Hepatocyte (in vitro differentiated cells): Measurements from ENCODE around the gene AKAP1.

Experiments
- EZH2 ChIP-seq: fragments of 200-600 bp; sonication (generic); IDR thresholded peaks from 2 replicates; pipeline ENCODE4 v1.6.1; 2016; ENCODE audit warnings: antibody characterized with exemption, mild to moderate bottlenecking, borderline replicate concordance
- TF ChIP-seq, protein P1 (sequence below): fragments of 200-600 bp; sonication (generic); IDR thresholded peaks from 2 replicates; pipeline ENCODE4 v1.5.1; 2016; ENCODE audit warnings: antibody characterized with exemption, mild to moderate bottlenecking; ENCODE audit not compliant: poor library complexity

DNA sequence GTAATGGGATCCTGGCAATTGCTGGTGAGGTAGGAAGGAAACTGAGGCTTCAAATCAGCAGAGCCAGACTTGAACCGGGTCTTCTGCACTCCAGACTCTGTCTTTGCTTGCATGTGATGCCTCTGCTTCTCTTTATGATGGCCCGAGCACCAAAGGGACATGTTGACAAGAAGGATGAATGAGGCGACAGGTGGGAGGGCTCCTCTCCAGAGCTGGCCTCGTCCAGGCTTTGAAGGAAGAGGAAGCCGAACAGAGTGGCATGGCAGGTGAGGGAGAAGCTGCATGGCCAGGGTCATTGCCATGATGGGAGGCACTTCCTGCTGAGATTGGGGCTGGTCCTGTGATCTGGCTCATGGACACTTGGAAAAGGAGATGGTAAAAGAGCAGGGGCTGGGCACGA lies 40.8 kb downstream of the AKAP1 start:
- TF ChIP-seq, protein P1, sequence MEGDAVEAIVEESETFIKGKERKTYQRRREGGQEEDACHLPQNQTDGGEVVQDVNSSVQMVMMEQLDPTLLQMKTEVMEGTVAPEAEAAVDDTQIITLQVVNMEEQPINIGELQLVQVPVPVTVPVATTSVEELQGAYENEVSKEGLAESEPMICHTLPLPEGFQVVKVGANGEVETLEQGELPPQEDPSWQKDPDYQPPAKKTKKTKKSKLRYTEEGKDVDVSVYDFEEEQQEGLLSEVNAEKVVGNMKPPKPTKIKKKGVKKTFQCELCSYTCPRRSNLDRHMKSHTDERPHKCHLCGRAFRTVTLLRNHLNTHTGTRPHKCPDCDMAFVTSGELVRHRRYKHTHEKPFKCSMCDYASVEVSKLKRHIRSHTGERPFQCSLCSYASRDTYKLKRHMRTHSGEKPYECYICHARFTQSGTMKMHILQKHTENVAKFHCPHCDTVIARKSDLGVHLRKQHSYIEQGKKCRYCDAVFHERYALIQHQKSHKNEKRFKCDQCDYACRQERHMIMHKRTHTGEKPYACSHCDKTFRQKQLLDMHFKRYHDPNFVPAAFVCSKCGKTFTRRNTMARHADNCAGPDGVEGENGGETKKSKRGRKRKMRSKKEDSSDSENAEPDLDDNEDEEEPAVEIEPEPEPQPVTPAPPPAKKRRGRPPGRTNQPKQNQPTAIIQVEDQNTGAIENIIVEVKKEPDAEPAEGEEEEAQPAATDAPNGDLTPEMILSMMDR: no peak
- TF ChIP-seq EZH2: no peak
